ENCODE data around the gene DIDO1. TPM values are rescaled to one million over a fixed set of nuclear protein-coding genes. Genes with fewer than 3 reads are reported as not detected.

The DIDO1 gene
- polyA plus RNA-seq, 1 experiment = 19.8 TPM

- Histone ChIP-seq H3K27me3 (ENCODE audit: control insufficient read depth, insufficient read depth, low read length) (peaks cover 3% of the 10 kb centered on the region; the same call in 1 of the 2 replicates), H3K36me3 (ENCODE audit: control insufficient read depth, insufficient read depth, low read length) (no peaks in the 10 kb centered on the region), H3K4me3 (ENCODE audit: low read depth, low read length) (no peak overlapping the region)
- no peak for TF ChIP-seq CTCF (IDR thresholded peaks at IDR 0.05; ENCODE audit: insufficient read depth, low read depth, low read length)
- DNase-seq (ENCODE audit: low read depth) = no peak
- CTCF ChIA-PET = no interaction called here
- POLR2A ChIA-PET = no interaction called here
Observed at GRCh38 chr20:62832212-62832922, 93.9 kb downstream of the DIDO1 start.

- Histone ChIP-seq H3K4me3 (ENCODE audit: low read depth, low read length) (no peak overlapping the region), H3K27me3 (ENCODE audit: control insufficient read depth, insufficient read depth, low read length) (peaks cover 3% of the 10 kb centered on the region; the same call in 1 of the 2 replicates), H3K36me3 (ENCODE audit: control insufficient read depth, insufficient read depth, low read length) (no peaks in the 10 kb centered on the region)
- CTCF ChIA-PET = no interaction called here
- TF ChIP-seq CTCF (IDR thresholded peaks at IDR 0.05; ENCODE audit: insufficient read depth, low read depth, low read length) = no peak
- POLR2A ChIA-PET = no interaction called here
- no peak for DNase-seq (ENCODE audit: low read depth)
Observed at GRCh38 chr20:62831854-62832211, 94.5 kb downstream of the DIDO1 start.

- no peak for DNase-seq (ENCODE audit: low read depth)
- ChIA-PET CTCF (no interaction called here), POLR2A (no interaction called here)
- Histone ChIP-seq H3K27me3 (ENCODE audit: control insufficient read depth, insufficient read depth, low read length) (peaks cover 2% of the 10 kb centered on the region; the same call in 1 of the 2 replicates), H3K4me3 (ENCODE audit: low read depth, low read length) (no peak overlapping the region), H3K36me3 (ENCODE audit: control insufficient read depth, insufficient read depth, low read length) (no peaks in the 10 kb centered on the region)
- no peak for TF ChIP-seq CTCF (IDR thresholded peaks at IDR 0.05; ENCODE audit: insufficient read depth, low read depth, low read length)
Observed at GRCh38 chr20:62831361-62831788, 94.9 kb downstream of the DIDO1 start.

- no peaks in the 10 kb centered on the region for H3K36me3 ChIP-seq (ENCODE audit: control insufficient read depth, insufficient read depth, low read length)
- POLR2A ChIA-PET = no interaction called here
- H3K27me3 ChIP-seq (ENCODE audit: control insufficient read depth, insufficient read depth, low read length) = no peaks in the 10 kb centered on the region
- no peak overlapping the region for H3K4me3 ChIP-seq (ENCODE audit: low read depth, low read length)
- CTCF ChIA-PET = no interaction called here
- no peak for TF ChIP-seq CTCF (IDR thresholded peaks at IDR 0.05; ENCODE audit: insufficient read depth, low read depth, low read length)
- no peak for DNase-seq (ENCODE audit: low read depth)
Observed at GRCh38 chr20:62830821-62831220, 95.5 kb downstream of the DIDO1 start.

GRCh38 chr20:62830251-62830650 lies 96.1 kb downstream of the DIDO1 start:
- ChIA-PET CTCF (no interaction called here), POLR2A (no interaction called here)
- Histone ChIP-seq H3K36me3 (ENCODE audit: control insufficient read depth, insufficient read depth, low read length) (no peaks in the 10 kb centered on the region), H3K4me3 (ENCODE audit: low read depth, low read length) (no peak overlapping the region), H3K27me3 (ENCODE audit: control insufficient read depth, insufficient read depth, low read length) (no peaks in the 10 kb centered on the region)
- TF ChIP-seq CTCF (IDR thresholded peaks at IDR 0.05; ENCODE audit: insufficient read depth, low read depth, low read length) = no peak
- no peak for DNase-seq (ENCODE audit: low read depth)

All from BJ (cell line).